ENCODE measurements around the gene GOLIM4. TPM values are rescaled to one million over a fixed set of nuclear protein-coding genes. Genes with fewer than 3 reads are reported as not detected.

Gene GOLIM4
- total RNA-seq, 4 donors from 2014 or later = 35.9 to 59.0 (median 52.0) TPM

- TF ChIP-seq POLR2A (IDR thresholded peaks at IDR 0.05) (no peak), EP300 (IDR thresholded peaks at IDR 0.05) (no peak)
- TF ChIP-seq, protein P1, sequence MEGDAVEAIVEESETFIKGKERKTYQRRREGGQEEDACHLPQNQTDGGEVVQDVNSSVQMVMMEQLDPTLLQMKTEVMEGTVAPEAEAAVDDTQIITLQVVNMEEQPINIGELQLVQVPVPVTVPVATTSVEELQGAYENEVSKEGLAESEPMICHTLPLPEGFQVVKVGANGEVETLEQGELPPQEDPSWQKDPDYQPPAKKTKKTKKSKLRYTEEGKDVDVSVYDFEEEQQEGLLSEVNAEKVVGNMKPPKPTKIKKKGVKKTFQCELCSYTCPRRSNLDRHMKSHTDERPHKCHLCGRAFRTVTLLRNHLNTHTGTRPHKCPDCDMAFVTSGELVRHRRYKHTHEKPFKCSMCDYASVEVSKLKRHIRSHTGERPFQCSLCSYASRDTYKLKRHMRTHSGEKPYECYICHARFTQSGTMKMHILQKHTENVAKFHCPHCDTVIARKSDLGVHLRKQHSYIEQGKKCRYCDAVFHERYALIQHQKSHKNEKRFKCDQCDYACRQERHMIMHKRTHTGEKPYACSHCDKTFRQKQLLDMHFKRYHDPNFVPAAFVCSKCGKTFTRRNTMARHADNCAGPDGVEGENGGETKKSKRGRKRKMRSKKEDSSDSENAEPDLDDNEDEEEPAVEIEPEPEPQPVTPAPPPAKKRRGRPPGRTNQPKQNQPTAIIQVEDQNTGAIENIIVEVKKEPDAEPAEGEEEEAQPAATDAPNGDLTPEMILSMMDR (IDR thresholded peaks at IDR 0.05) = no peak
- H3K4me3 ChIP-seq = no peak overlapping the region
- H3K36me3 ChIP-seq = no peaks in the 10 kb centered on the region
- no peak for DNase-seq (ENCODE audit: low spot score in 2 of 2)
- 95 to 97% methylated on average over 1 of the region's 1 CpG for WGBS, 2 donors
- H3K9me3 ChIP-seq = peaks cover 0 to 5% (median 0%) of the 10 kb centered on the region in 4 donors
- H3K4me1 ChIP-seq = no peaks in the 10 kb centered on the region
- no peaks in the 10 kb centered on the region for H3K27me3 ChIP-seq
- H3K27ac ChIP-seq = no peak overlapping the region
Measured at GRCh38 chr3:168001244-168001643, 94.5 kb downstream of the GOLIM4 start.

GRCh38 chr3:167998253-167998652 lies 97.5 kb downstream of the GOLIM4 start:
- no peak for DNase-seq (ENCODE audit: low spot score in 2 of 2)
- 79 to 92% methylated on average over 5 of the region's 5 CpGs for WGBS, 2 donors

GRCh38 chr3:167996514-167996913 lies 99.2 kb downstream of the GOLIM4 start:
- TF ChIP-seq POLR2A (IDR thresholded peaks at IDR 0.05) (no peak), EP300 (IDR thresholded peaks at IDR 0.05) (no peak)
- TF ChIP-seq, protein P1 (IDR thresholded peaks at IDR 0.05) = no peak
- Histone ChIP-seq H3K4me3 (no peak overlapping the region), H3K9me3 (no peaks in the 10 kb centered on the region), H3K27ac (no peak overlapping the region), H3K4me1 (no peaks in the 10 kb centered on the region), H3K27me3 (no peaks in the 10 kb centered on the region), H3K36me3 (no peaks in the 10 kb centered on the region)
- DNase-seq (ENCODE audit: low spot score in 2 of 2) = no peak
- WGBS, 2 donors = 86 to 92% methylated on average over 4 of the region's 4 CpGs

More at GRCh38 chr3:167998253-167998652, 97.5 kb downstream of the GOLIM4 start:
- Histone ChIP-seq H3K27me3 (no peaks in the 10 kb centered on the region), H3K4me3 (no peak overlapping the region), H3K36me3 (no peaks in the 10 kb centered on the region), H3K27ac (no peak overlapping the region), H3K4me1 (no peaks in the 10 kb centered on the region), H3K9me3 (peaks cover 0 to 5% (median 0%) of the 10 kb centered on the region in 4 donors)
- TF ChIP-seq POLR2A (IDR thresholded peaks at IDR 0.05) = no peak
- TF ChIP-seq, protein P1 (IDR thresholded peaks at IDR 0.05) = no peak

DNA sequence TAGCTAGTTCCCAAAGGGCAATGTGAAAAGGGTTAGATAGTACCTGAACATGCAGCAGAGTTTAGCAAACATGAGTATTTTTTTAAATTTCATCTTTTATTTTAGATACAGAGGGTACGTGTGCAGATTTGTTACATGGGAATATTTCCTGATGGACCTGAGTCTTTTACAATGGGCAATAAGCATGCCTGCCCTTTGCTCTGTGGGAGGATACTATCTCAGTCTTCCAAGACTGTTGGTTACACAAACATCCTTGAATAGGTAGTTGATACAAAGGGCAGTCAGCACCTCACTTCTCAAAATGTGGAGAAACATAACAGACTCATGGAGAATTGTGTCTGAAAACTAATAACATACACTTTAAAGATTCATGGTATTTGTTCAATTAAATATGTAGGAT lies 103.3 kb downstream of the GOLIM4 start:
- DNase-seq (ENCODE audit: low spot score in 2 of 2) = no peak
- H3K27me3 ChIP-seq = no peaks in the 10 kb centered on the region
- no peak overlapping the region for H3K4me3 ChIP-seq
- no peaks in the 10 kb centered on the region for H3K9me3 ChIP-seq
- TF ChIP-seq POLR2A (IDR thresholded peaks at IDR 0.05) (no peak), EP300 (IDR thresholded peaks at IDR 0.05) (no peak)
- TF ChIP-seq, protein P1 (IDR thresholded peaks at IDR 0.05) = no peak
- H3K36me3 ChIP-seq = no peaks in the 10 kb centered on the region
- H3K4me1 ChIP-seq = no peaks in the 10 kb centered on the region
- WGBS, 2 donors = 76 to 81% methylated on average over 1 of the region's 1 CpG
- no peak overlapping the region for H3K27ac ChIP-seq

- H3K27ac ChIP-seq = no peak overlapping the region
- H3K9me3 ChIP-seq = peaks cover 0 to 2% (median 0%) of the 10 kb centered on the region in 4 donors
- DNase-seq (ENCODE audit: low spot score in 2 of 2) = no peak
- 84 to 88% methylated on average over 6 of the region's 6 CpGs for WGBS, 2 donors
- no peaks in the 10 kb centered on the region for H3K27me3 ChIP-seq
- no peak overlapping the region for H3K4me3 ChIP-seq
- H3K4me1 ChIP-seq = no peaks in the 10 kb centered on the region
- no peaks in the 10 kb centered on the region for H3K36me3 ChIP-seq
- TF ChIP-seq POLR2A (IDR thresholded peaks at IDR 0.05) (no peak), EP300 (IDR thresholded peaks at IDR 0.05) (no peak)
- TF ChIP-seq, protein P1 (IDR thresholded peaks at IDR 0.05) = no peak
Measured at GRCh38 chr3:167991213-167991612, 104.5 kb downstream of the GOLIM4 start.
